ENCODE data around the gene LYRM4. TPM values are rescaled to one million over a fixed set of nuclear protein-coding genes. Genes with fewer than 3 reads are reported as not detected.
"Not testable (repeated sequence)": the region's sequence is repeated elsewhere in the genome, so short reads cannot be mapped to it uniquely, and the experiment has no call there.

Gene LYRM4
- total RNA-seq, 1 experiment from 2014 or later = 44.3 TPM

- H3K27ac ChIP-seq (ENCODE audit: insufficient read length, low read depth, low read length) = no peak overlapping the region
- no peak overlapping the region for H3K23ac ChIP-seq (ENCODE audit: insufficient read length, low read depth, low read length)
- H4K5ac ChIP-seq (ENCODE audit: insufficient read length, low read depth, low read length) = no peak overlapping the region
- H2BK15ac ChIP-seq (ENCODE audit: low read depth, low read length) = no peak overlapping the region
- no peaks in the 10 kb centered on the region for H3K27me3 ChIP-seq (ENCODE audit: insufficient read depth, low read length)
- DNase-seq = no peak
- no peak overlapping the region for H3K4me3 Mint-ChIP-seq
- H3K14ac ChIP-seq (ENCODE audit: insufficient read depth, low read length) = no peak overlapping the region
- no peak overlapping the region for H3K9ac ChIP-seq (ENCODE audit: extremely low read depth, insufficient read length, low read length)
- H2AFZ ChIP-seq (ENCODE audit: low read length) = no peak overlapping the region
- WGBS (ENCODE audit: extremely low coverage, insufficient read length, low lambda C conversion rate) = no CpG with 5 or more reads among the region's 3 CpGs
- H3K4ac ChIP-seq (ENCODE audit: low read depth, low read length) = no peak overlapping the region
- H3K79me2 ChIP-seq (ENCODE audit: insufficient read depth, low read length) = no peaks in the 10 kb centered on the region
- H3K36me3 Mint-ChIP-seq (ENCODE audit: insufficient read depth in 1 of 3, low read depth in 3 of 3) = no peaks in the 10 kb centered on the region
- no peak overlapping the region for H3K56ac ChIP-seq (ENCODE audit: insufficient read length, low read depth, low read length)
- H3K4me1 ChIP-seq (ENCODE audit: insufficient read depth, low read length) = no peaks in the 10 kb centered on the region
- H4K8ac ChIP-seq (replicated peaks; ENCODE audit: insufficient read length, low read depth, low read length) = no peak overlapping the region
- H3K79me1 ChIP-seq (ENCODE audit: insufficient read depth, low read depth, low read length, poor library complexity, severe bottlenecking) = no peaks in the 10 kb centered on the region
- H3K27me3 Mint-ChIP-seq (ENCODE audit: low read depth) = peaks cover 6% of the 10 kb centered on the region
- no peak for TF ChIP-seq CTCF (conservative IDR thresholded peaks at IDR 0.05)
- no peak overlapping the region for H3K27ac Mint-ChIP-seq
- no peaks in the 10 kb centered on the region for H3K23me2 ChIP-seq (ENCODE audit: insufficient read length, low read depth, low read length, poor library complexity, severe bottlenecking)
- H3K4me2 ChIP-seq (ENCODE audit: insufficient read depth, insufficient read length, low read length) = no peak overlapping the region
- no peak overlapping the region for H2AK5ac ChIP-seq (ENCODE audit: insufficient read length, low read length)
- no peaks in the 10 kb centered on the region for H3K9me3 ChIP-seq (ENCODE audit: control insufficient read depth, low read depth, low read length)
- peaks cover 2% of the 10 kb centered on the region in 2 experiments; a peak in 2 of 4 replicates for H3K4me1 Mint-ChIP-seq
- no peaks in the 10 kb centered on the region; a peak in 1 of 5 replicates for H3K9me3 Mint-ChIP-seq
- no peak overlapping the region for H2BK20ac ChIP-seq (ENCODE audit: low read depth, low read length, poor library complexity, severe bottlenecking)
- no peak overlapping the region for H2BK120ac ChIP-seq (ENCODE audit: low read depth, low read length, poor library complexity, severe bottlenecking)
- no peaks in the 10 kb centered on the region for H4K20me1 ChIP-seq (ENCODE audit: control insufficient read depth, insufficient read depth, insufficient read length)
- H3T11ph ChIP-seq (ENCODE audit: low read length) = no peak overlapping the region
- no peak overlapping the region for H4K91ac ChIP-seq (ENCODE audit: insufficient read length, low read depth, low read length)
- H3K18ac ChIP-seq (ENCODE audit: insufficient read length, low read depth, low read length) = no peak overlapping the region
- H2BK5ac ChIP-seq (ENCODE audit: insufficient read length, low read length) = no peak overlapping the region
- no peak overlapping the region for H2BK12ac ChIP-seq (ENCODE audit: insufficient read length, low read depth, low read length)
These were observed 199.6 kb downstream of the LYRM4 start for GRCh38 chr6:5061152-5061551.

- H4K20me1 ChIP-seq (ENCODE audit: control insufficient read depth, insufficient read depth, insufficient read length); H3K4me1 Mint-ChIP-seq; H2BK15ac ChIP-seq (ENCODE audit: low read depth, low read length): not testable (repeated sequence)
These were observed 200.3 kb downstream of the LYRM4 start for GRCh38 chr6:5060439-5060838.

More at GRCh38 chr6:5060439-5060838, 200.3 kb downstream of the LYRM4 start:
- not testable (repeated sequence) for H3K23ac ChIP-seq (ENCODE audit: insufficient read length, low read depth, low read length); H3K9ac ChIP-seq (ENCODE audit: extremely low read depth, insufficient read length, low read length); H3T11ph ChIP-seq (ENCODE audit: low read length); H3K4me3 Mint-ChIP-seq; H3K14ac ChIP-seq (ENCODE audit: insufficient read depth, low read length); H2BK20ac ChIP-seq (ENCODE audit: low read depth, low read length, poor library complexity, severe bottlenecking); H3K9me3 Mint-ChIP-seq; H2BK12ac ChIP-seq (ENCODE audit: insufficient read length, low read depth, low read length); H4K91ac ChIP-seq (ENCODE audit: insufficient read length, low read depth, low read length); H3K4me2 ChIP-seq (ENCODE audit: insufficient read depth, insufficient read length, low read length); H3K27ac ChIP-seq (ENCODE audit: insufficient read length, low read depth, low read length); DNase-seq; H3K9me3 ChIP-seq (ENCODE audit: control insufficient read depth, low read depth, low read length); H3K27me3 ChIP-seq (ENCODE audit: insufficient read depth, low read length); H2BK120ac ChIP-seq (ENCODE audit: low read depth, low read length, poor library complexity, severe bottlenecking); H3K23me2 ChIP-seq (ENCODE audit: insufficient read length, low read depth, low read length, poor library complexity, severe bottlenecking); H3K79me2 ChIP-seq (ENCODE audit: insufficient read depth, low read length); H3K79me1 ChIP-seq (ENCODE audit: insufficient read depth, low read depth, low read length, poor library complexity, severe bottlenecking); H3K18ac ChIP-seq (ENCODE audit: insufficient read length, low read depth, low read length); H3K36me3 Mint-ChIP-seq (ENCODE audit: insufficient read depth in 1 of 3, low read depth in 3 of 3); H4K8ac ChIP-seq (replicated peaks; ENCODE audit: insufficient read length, low read depth, low read length); H2BK5ac ChIP-seq (ENCODE audit: insufficient read length, low read length); H3K4me1 ChIP-seq (ENCODE audit: insufficient read depth, low read length); H2AFZ ChIP-seq (ENCODE audit: low read length); H3K27me3 Mint-ChIP-seq (ENCODE audit: low read depth); H3K56ac ChIP-seq (ENCODE audit: insufficient read length, low read depth, low read length); H4K5ac ChIP-seq (ENCODE audit: insufficient read length, low read depth, low read length); H3K4ac ChIP-seq (ENCODE audit: low read depth, low read length); H2AK5ac ChIP-seq (ENCODE audit: insufficient read length, low read length)
- WGBS (ENCODE audit: extremely low coverage, insufficient read length, low lambda C conversion rate) = no CpG with 5 or more reads among the region's 9 CpGs
- H3K27ac Mint-ChIP-seq = peak overlapping the region in 1 of 3 experiments; percentile 16; a peak in 1 of 7 replicates

Measured in H9 (cell line).